Activated T-cell treated with anti-CD3 and anti-CD28 coated beads for 1 hour (primary cell): Measurements from ENCODE around the gene MED15.

ENCODE experiments used
- DNase-seq: peaks from one replicate; pipeline ENCODE4 v3.0.0-alpha.2; 2020; ENCODE audit warnings: low read depth

MED15 gene

GRCh38 chr22:20509344-20510047 lies 2.1 kb downstream of the MED15 start:
- DNase-seq: no peak

- no peak for DNase-seq
Observed at GRCh38 chr22:20510811-20511577, 3.6 kb downstream of the MED15 start.

GRCh38 chr22:20511578-20512229 lies 4.3 kb downstream of the MED15 start:
- no peak for DNase-seq

GRCh38 chr22:20514658-20515406 lies 7.4 kb downstream of the MED15 start:
- DNase-seq: no peak

GRCh38 chr22:20516399-20516798 lies 9.0 kb downstream of the MED15 start:
- no peak for DNase-seq

GRCh38 chr22:20517422-20517821 lies 10.0 kb downstream of the MED15 start:
- DNase-seq: no peak

- DNase-seq: no peak
Observed at GRCh38 chr22:20517841-20518592, 10.6 kb downstream of the MED15 start.

- no peak for DNase-seq
Observed at GRCh38 chr22:20519558-20519957, 12.1 kb downstream of the MED15 start.

- DNase-seq: no peak
Observed at GRCh38 chr22:20520093-20520511, 12.7 kb downstream of the MED15 start.

- DNase-seq: no peak
Observed at GRCh38 chr22:20522134-20523004, 15.0 kb downstream of the MED15 start.

- no peak for DNase-seq
Observed at GRCh38 chr22:20523086-20523983, 15.9 kb downstream of the MED15 start.

- no peak for DNase-seq
Observed at GRCh38 chr22:20524004-20524481, 16.6 kb downstream of the MED15 start.

GRCh38 chr22:20525048-20525447 lies 17.6 kb downstream of the MED15 start:
- DNase-seq: no peak

GRCh38 chr22:20526305-20526627 lies 18.9 kb downstream of the MED15 start:
- no peak for DNase-seq

- DNase-seq: no peak
Observed at GRCh38 chr22:20526628-20527355, 19.4 kb downstream of the MED15 start.

- no peak for DNase-seq
Observed at GRCh38 chr22:20528405-20528978, 21.1 kb downstream of the MED15 start.

- no peak for DNase-seq
Observed at GRCh38 chr22:20530368-20531153, 23.2 kb downstream of the MED15 start.

- DNase-seq: no peak
Observed at GRCh38 chr22:20531154-20531403, 23.7 kb downstream of the MED15 start.
